Measurements from ENCODE around the gene UBAC2.

UBAC2 gene

GRCh38 chr13:99340638-99341037 is 140.0 kb downstream of the UBAC2 start:
- no peak for DNase-seq (ENCODE audit: low spot score)

DNA sequence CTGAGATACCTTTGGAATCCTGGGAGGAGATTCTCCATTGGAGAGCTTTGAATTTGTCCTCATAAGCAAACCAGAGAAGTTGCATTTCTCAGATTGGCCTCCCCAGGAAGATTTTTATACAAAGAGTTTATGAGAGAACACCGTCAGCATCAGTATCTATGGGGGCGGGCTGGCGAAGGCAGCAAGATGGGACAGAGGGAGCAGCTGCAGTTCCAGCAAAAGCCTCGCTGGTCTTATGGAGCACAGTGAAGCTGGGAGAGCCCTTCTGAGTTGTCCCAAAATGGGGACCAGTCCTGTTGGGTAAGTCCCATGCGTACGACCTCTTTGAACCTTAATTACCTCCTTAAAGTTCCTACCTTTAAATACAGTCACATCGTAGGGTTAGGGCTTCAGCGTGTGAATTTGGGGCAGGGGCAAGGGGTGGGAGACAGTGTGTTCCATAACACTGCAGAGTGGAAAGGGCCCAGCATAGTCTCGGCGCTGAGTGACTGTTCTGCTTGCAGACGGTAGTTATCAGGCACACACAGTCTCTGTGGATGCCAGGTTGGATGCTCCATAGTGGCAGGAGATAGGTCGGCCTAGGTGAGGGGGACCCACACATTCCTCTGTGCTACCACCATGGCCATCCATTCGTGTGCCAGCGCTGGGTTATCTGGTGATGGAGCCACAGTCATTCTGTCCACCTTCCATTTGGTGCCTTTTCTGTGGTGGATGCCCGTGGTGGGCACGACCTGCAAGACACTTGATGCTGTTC is 141.5 kb downstream of the UBAC2 start:
- DNase-seq (ENCODE audit: low spot score) = no peak

GRCh38 chr13:99342723-99343315 is 142.2 kb downstream of the UBAC2 start:
- DNase-seq (ENCODE audit: low spot score) = no peak

DNA sequence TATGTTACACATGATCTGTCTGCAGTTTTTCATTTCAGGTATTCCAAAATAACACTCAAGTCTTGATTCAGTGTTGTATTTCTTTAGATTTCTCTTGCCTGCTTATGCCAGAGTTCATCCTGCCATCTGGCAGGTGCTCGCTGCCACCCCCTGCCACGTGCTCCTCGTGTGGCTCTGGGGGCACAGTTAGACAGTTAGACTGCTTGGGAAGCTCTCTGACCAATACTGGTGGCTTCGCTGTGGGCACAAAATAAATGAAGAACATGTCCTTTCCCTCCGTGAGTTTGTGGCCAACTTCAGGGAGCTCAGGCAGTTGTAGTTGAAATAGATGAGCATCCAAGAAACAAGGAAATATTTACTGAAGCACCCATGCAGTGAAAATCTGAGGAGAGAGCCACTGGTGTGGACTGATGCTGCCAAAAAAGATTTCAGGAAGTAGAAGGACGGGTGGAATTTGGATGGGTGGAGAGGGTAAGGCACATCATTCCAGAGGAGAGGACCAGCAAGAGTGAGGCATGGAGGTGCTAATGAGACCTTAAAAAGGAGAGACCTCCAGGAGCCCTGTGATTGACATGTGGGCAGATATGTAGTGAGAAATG is 144.1 kb downstream of the UBAC2 start:
- DNase-seq (ENCODE audit: low spot score) = no peak

GRCh38 chr13:99345345-99345744 is 144.7 kb downstream of the UBAC2 start:
- no peak for DNase-seq (ENCODE audit: low spot score)

DNA sequence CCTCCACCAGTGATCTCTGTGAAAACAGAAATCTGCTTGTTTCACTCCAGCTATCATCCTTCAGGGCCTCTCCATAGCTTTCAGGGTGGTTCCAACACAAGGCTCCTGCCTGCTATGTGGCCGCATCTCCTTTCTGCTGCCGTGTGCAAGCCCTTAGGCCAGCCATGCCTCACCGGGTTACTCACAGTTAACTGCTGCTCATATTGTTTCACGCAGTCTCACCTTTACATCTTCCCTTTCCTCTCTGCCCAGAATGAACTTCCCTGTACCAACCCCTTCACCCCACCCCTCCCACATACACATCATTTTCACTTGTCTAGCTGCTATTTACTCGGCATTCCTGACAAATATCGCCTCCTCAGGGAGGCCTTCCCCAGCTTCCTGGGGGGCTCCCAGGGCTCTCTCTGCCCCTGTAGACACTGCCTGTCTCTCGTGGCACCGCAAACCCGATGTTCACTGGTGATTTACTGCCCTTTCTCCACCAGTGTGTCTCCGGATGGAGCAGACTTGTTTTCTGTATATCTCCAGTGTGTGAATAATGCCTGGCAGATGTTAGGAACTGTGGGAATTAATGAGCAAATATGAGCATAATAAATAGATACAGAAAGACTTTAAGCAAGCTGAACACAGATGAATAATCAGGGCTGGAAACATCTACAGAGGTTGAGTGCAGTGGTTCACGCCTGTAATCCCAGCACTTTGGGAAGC is 145.8 kb downstream of the UBAC2 start:
- no peak for DNase-seq (ENCODE audit: low spot score)

- DNase-seq (ENCODE audit: low spot score) = no peak
Measured at GRCh38 chr13:99347335-99347878, 146.8 kb downstream of the UBAC2 start.

DNA sequence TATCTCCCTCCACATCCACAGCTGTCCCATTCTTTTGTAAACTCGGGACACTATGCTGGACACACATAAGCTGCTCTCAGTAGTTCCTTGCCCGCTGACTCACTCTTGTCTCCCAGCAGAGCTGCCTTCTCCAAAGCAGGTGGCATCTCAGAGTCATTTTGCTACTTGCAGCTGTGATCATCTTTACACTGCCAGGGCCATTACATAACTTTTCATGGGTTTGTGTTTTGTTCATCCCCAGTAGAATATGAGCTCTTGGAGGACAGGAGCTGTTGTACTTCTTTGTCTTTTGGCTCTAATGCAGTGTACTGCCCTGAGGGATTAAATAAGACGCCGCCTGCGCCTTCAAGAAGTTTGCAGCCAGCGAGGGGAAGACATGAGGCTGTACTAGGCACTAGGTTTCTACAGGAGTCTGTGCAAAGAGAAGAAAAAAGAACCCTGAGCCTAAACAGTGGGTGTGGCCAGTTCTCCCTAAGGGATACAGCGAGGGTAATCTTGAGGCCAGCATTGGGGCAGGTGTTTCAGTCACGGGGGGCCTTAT is 147.3 kb downstream of the UBAC2 start:
- DNase-seq (ENCODE audit: low spot score) = no peak

- no peak for DNase-seq (ENCODE audit: low spot score)
Measured at GRCh38 chr13:99350191-99350590, 149.5 kb downstream of the UBAC2 start.

DNA sequence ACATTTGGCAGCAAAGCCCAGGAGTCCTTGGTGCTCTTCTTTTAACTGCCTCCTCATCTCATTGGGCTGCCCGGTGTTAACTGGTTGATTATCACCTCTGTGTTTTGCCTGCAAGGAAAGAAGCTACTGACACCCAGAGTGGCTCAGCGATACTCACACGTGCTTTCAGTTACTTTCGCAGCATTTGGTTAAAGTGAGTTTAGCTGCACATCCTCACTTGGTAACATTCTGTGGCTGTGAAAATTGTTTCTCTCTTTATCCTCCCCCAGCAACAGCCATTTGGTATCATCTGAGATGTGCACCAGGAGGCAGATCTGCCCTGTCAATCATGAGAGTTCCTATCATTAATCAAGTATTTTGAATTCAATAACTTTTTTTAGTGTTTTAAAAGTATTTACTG is 151.1 kb downstream of the UBAC2 start:
- no peak for DNase-seq (ENCODE audit: low spot score)

DNA sequence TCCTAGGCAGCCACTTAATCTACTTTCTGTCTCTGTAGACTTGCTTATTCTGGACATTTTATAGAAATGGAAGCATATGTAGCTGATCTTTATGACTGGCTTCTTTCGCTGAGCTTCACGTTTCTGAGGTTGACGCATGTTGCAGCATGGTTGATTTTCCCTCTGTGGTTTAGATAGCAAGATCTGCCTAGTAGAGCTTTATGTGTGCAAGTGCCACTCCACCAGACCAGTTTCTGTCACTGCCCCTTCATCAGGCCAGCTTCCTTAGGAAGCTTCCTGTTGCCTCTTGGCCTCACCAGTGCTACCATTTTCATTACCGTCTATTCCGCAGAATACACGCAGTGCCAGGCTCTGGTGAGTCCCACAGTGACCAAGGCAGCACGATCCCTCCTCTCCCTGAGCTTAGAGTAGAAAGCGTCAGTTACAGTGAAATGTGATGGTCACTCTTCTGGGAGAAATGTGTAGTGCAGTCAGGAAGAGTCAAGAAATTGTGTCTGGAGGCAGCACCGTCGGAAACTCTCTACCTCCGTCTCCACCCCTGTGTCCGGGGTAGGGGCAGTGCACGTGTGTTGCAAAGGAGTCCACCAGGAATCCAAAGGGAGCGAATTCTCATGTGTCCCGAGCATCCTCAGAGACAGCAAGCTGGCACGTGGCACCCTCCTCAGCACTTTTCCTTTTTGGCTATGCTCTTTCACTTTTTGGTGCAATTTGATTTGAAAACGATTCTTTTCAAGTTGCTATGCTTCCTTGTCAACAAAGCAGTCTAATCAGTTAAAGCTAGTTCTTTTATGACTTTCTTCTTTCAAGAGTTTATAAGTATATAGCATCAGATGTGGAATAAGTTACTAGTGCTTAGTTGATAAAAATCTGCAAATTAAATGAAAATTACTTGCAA is 151.9 kb downstream of the UBAC2 start:
- DNase-seq (ENCODE audit: low spot score) = no peak

GRCh38 chr13:99353246-99353600 is 152.6 kb downstream of the UBAC2 start:
- no peak for DNase-seq (ENCODE audit: low spot score)

- DNase-seq (ENCODE audit: low spot score) = no peak
Measured at GRCh38 chr13:99353836-99354235, 153.2 kb downstream of the UBAC2 start.

DNA sequence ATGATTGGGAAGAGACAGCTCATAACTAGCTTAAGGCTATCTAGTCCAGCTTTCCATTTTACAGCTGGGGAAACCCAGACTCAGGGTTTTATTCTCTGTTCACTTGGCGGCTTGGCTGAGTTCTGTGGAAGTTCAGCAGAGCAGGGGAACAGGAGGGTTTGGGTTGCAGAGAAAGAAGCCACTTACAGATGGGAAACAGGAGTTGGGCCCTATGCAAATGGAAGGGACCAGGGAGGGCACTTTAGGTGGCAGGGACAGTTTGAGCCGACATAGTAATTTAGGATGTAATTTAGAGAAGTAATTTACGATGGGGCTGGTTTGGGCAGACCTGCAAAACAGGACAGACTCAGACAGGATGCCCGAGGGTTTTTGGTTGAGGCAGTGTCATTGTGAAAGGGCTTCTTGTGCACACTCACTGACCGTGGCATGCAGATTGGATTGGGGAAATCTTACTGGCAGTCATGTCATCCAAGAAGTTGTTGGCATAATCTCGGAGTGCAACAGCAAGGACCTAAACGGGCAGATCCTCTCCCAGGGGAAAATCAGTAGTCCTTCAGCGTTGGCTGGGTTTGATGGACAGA is 153.8 kb downstream of the UBAC2 start:
- no peak for DNase-seq (ENCODE audit: low spot score)

GRCh38 chr13:99355267-99356011 is 154.8 kb downstream of the UBAC2 start:
- DNase-seq (ENCODE audit: low spot score) = no peak

DNA sequence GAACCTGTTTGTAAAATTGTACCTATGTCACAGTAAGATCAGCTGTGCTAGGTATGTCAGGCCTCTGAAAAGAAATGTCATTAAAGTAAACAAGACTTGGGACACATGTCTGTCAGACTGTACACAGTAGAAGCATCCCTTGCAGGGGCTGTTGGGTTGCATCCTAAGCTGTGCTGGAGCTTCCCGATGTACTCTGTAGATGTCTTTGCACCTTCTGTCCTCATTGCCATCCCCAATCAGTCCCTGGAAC is 155.3 kb downstream of the UBAC2 start:
- DNase-seq (ENCODE audit: low spot score) = no peak

GRCh38 chr13:99356262-99357091 is 155.8 kb downstream of the UBAC2 start:
- DNase-seq (ENCODE audit: low spot score) = peak; percentile 66

GRCh38 chr13:99357131-99357596 is 156.5 kb downstream of the UBAC2 start:
- peak; percentile 58 for DNase-seq (ENCODE audit: low spot score)

- DNase-seq (ENCODE audit: low spot score) = no peak
Measured at GRCh38 chr13:99357941-99358340, 157.3 kb downstream of the UBAC2 start.

- no peak for DNase-seq (ENCODE audit: low spot score)
Measured at GRCh38 chr13:99359528-99359927, 158.9 kb downstream of the UBAC2 start.

All from AG20443 (cell line).